Activated naive CD8-positive, alpha-beta T cell treated with anti-CD3 and anti-CD28 coated beads, Interleukin-2, amount 10 ng/mL, durations not matched to agents 7 days and 5 days (primary cell): ENCODE results near the gene EIF4E2. TPM values are rescaled to one million over a fixed set of nuclear protein-coding genes. Genes with fewer than 3 reads are reported as not detected.

Source experiments
- ATAC-seq: fragments of 150-1000 bp; cut with Tn5 transposase; one replicate; pipeline ENCODE4 v1.10.0; 2021; ENCODE audit warnings: low read depth, moderate library complexity
- POLR2A ChIA-PET: fragments of 350-600 bp; sonication (Branson Sonifier 250); formaldehyde crosslinking; loops from one replicate; lab custom pipeline; 2021; ENCODE audit warnings: antibody characterized with exemption; lab: Charles Lee
- DNase-seq: peaks from one replicate; pipeline ENCODE4 v3.0.0; 2021
- H3K27ac Mint-ChIP-seq: one replicate; pipeline ENCODE4 v1.8.0; 2022; ENCODE audit warnings: mild to moderate bottlenecking, mixed read lengths
- H3K27me3 Mint-ChIP-seq: one replicate; pipeline ENCODE4 v1.8.0; 2022; ENCODE audit warnings: mild to moderate bottlenecking, moderate library complexity, mixed read lengths
- H3K36me3 Mint-ChIP-seq: one replicate; pipeline ENCODE4 v1.8.0; 2021; ENCODE audit warnings: mild to moderate bottlenecking, mixed read lengths
- H3K4me1 Mint-ChIP-seq: one replicate; pipeline ENCODE4 v1.8.0; 2021; ENCODE audit warnings: mixed read lengths
- H3K4me3 Mint-ChIP-seq: one replicate; pipeline ENCODE4 v1.8.0; 2022; ENCODE audit warnings: mild to moderate bottlenecking, moderate library complexity, mixed read lengths
- H3K9me3 Mint-ChIP-seq: one replicate; pipeline ENCODE4 v1.8.0; 2021; ENCODE audit warnings: mixed read lengths
- total RNA-seq, 2 experiments: library from RNA; stranded (reverse); gene quantifications; one replicate each; pipeline ENCODE4 v1.2.3, GENCODE V29; 2021

The EIF4E2 gene
- total RNA-seq, 2 experiments from 2014 or later, result 61.0 to 65.2 TPM

DNA sequence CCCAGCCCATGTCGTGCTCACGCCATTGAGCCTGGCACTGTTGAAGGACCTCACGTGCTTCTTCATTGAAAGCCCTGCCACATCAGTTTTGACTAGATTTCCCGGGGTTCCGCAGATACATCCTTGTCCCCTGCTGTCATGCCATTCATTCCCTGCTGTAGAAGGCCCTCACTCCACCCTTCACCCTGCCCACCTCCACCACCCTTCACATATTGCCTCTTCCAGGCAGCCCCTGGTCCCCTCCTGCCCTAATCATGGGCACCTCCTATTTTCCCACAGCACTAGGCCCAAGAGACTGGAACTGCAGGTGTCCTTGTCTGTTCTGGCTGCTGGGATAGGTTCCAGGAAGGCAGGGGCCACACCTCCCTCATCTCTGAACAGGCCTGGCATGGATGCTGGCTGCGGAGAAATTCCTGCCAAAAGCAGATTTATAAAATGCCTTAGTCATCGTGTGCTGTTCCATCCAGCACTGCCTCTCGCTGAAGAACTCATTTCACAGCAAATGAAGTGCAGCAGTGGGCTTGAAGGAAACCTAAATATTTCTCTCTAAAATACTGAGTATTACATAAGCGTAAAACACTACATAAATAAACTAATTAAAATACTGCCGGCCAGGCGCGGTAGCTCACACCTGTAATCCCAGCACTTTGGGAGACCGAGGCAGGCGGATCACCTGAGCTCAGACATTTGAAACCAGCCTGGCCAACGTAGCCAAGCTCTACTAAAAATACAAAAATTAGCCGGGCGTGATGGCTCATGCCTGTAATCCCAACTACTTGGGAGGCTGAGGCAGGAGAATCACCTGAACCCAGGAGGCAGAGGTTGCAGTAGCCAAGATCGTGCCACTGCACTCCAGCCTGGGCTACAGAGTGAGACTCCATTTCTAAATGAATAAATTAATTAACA, 38.4 kb downstream of the EIF4E2 start:
- no peaks in the 10 kb centered on the region for H3K27me3 Mint-ChIP-seq
- H3K36me3 Mint-ChIP-seq, result no peaks in the 10 kb centered on the region
- POLR2A ChIA-PET, result no interaction called here
- H3K4me3 Mint-ChIP-seq, result no peak overlapping the region
- peaks cover 7% of the 10 kb centered on the region for H3K4me1 Mint-ChIP-seq
- no peaks in the 10 kb centered on the region for H3K9me3 Mint-ChIP-seq
- ATAC-seq (no peak), DNase-seq (no peak)
- no peak overlapping the region for H3K27ac Mint-ChIP-seq

DNA sequence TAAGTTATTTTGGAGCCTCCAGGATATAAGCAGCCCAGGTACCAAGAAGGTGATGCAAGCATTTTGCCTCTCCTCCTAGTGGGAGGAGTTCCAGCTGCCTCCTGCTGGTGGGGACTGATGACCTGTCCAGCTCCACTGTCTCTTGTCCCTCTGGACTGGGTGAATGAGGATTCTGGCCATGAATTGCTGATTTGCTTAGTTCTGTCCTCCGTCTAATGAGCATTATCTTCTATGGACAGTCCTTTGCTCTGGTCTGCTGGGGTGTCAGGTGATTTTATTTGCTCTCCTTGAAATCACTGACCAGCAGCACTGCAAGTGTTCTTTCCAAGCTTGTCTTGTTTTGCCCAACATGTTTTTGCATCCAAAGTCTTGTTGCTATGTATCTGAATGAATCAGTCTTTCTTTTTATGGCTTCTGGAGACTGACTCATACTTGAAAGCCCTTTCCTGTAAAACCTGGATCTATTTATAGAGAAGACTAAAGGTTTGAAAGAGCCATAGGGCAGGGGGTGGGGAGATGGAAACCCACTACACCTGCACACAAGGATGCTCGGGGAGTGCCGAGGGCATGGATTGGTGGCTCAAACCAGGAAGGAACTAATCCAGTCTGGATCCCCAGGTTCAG, 42.4 kb downstream of the EIF4E2 start:
- Mint-ChIP-seq H3K27me3 (no peaks in the 10 kb centered on the region), H3K9me3 (no peaks in the 10 kb centered on the region), H3K4me3 (no peak overlapping the region), H3K4me1 (peaks cover 7% of the 10 kb centered on the region), H3K27ac (no peak overlapping the region), H3K36me3 (no peaks in the 10 kb centered on the region)
- DNase-seq, result no peak
- ATAC-seq, result no peak
- POLR2A ChIA-PET, result no interaction called here

DNA sequence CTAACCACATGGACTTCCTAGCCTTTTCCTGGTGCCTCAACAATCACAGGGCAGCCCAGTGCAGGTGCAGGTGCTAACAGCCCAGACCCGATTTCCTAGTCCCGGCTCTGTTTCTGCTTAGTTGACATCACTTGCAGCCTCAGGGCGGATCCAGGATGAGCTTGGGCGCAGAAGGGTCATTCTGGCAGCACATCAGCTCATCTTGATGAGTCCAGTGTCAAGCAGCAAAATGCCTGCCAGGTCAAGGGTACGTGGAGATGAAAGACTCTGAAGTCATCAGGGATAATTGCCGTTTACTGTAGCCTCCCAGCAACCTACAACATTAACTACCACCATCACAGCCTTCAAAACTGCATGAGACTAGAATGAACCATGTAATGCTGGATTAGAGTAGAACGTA, 43.5 kb downstream of the EIF4E2 start:
- H3K27me3 Mint-ChIP-seq, result no peaks in the 10 kb centered on the region
- H3K36me3 Mint-ChIP-seq, result no peaks in the 10 kb centered on the region
- DNase-seq (no peak), ATAC-seq (no peak)
- POLR2A ChIA-PET, result no interaction called here
- H3K4me1 Mint-ChIP-seq, result peaks cover 7% of the 10 kb centered on the region
- no peak overlapping the region for H3K27ac Mint-ChIP-seq
- H3K9me3 Mint-ChIP-seq, result no peaks in the 10 kb centered on the region
- H3K4me3 Mint-ChIP-seq, result no peak overlapping the region

DNA sequence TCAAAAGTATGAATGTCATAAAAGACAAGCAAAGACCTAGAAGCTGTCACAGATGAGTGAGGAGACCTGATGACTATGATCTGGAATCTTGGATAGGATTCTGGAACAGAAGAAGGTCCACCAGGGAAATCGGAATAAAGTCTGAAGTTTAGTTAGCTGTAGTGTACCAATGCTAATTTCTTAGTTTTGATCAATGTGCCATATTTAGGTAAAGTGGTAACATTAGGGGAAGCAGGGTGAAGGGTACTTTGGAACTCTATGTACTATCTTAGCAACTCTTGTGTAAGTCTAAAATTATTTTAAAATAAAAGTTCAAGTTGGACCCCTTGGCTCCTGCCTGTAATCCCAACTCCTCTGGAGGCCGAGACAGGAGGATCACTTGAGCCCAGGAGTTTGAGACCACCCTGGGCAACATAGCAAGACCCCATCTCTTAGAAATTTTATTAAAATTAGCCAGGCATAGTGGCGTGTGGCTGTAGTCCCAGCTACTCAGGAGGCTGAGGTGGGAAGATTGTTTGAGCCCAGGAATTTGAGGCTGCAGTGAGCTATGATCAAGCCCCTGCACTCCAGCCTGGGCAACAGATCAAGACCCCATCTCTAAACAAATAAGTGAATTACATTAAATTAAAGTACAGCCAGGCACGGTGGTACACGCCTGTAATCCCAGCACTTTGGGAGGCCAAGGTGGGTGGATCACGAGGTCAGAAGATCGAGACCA, 47.0 kb downstream of the EIF4E2 start:
- no peak for ATAC-seq
- no peaks in the 10 kb centered on the region for H3K36me3 Mint-ChIP-seq
- no peak for DNase-seq
- POLR2A ChIA-PET, result no interaction called here
- no peaks in the 10 kb centered on the region for H3K9me3 Mint-ChIP-seq
- H3K4me3 Mint-ChIP-seq, result no peak overlapping the region
- peaks cover 6% of the 10 kb centered on the region for H3K27me3 Mint-ChIP-seq
- no peak overlapping the region for H3K27ac Mint-ChIP-seq
- H3K4me1 Mint-ChIP-seq, result peaks cover 7% of the 10 kb centered on the region

DNA sequence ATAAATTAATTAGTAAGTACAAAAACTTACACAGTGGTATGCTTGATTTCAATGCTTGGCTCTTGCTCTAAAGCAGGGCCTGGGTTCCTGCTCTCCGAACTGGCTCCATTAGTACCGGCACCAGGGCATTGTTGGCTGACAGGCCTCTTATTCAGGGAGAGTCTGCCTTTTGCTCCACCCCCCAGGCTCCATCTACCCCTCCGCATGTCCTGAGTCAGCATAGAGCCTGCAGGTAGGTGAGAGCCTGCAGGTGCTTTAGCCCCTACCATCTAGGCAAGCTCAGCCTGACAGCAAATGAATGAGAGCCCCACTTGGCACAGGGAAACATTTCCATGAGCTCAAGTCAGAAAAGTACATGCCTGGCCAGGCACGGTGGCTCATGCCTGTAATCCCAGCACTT, 47.8 kb downstream of the EIF4E2 start:
- H3K27me3 Mint-ChIP-seq, result peaks cover 6% of the 10 kb centered on the region
- H3K36me3 Mint-ChIP-seq, result no peaks in the 10 kb centered on the region
- no peaks in the 10 kb centered on the region for H3K9me3 Mint-ChIP-seq
- H3K4me3 Mint-ChIP-seq, result no peak overlapping the region
- peaks cover 2% of the 10 kb centered on the region for H3K4me1 Mint-ChIP-seq
- DNase-seq, result no peak
- POLR2A ChIA-PET, result no interaction called here
- no peak for ATAC-seq
- no peak overlapping the region for H3K27ac Mint-ChIP-seq

DNA sequence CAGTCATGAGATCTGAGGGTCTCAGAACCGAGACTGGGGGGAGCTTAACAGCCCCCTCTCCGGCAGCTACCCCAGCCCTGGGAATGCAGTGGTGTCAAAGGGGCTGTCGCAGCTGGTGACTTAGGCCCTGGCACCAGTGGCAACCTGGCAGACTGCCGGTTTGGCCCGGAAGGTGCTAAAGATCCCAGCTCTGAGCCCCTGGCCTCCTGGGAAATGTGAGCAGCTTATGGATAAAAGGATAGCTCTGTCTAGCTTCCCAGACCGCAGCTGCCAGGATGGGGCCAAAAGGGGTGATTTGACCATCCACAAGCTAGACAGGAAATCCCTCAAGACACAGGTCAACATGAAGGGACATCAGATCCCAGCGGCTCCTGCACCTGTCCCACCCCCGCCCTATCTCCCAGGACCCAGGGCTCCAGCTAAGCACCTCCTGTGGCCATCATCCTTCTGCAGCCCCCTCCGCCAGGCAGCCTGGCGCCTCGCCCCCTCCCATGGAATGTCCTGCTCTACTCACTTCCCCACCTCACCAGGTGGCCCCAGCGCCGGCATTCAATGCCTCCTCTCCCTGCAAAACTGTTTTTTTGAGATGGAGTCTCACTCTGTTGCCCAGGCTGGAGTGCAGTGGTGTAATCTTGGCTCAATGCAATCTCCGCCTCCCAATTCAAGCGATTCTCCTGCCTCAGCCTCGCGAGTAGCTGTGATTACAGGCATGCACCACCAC, 49.7 kb downstream of the EIF4E2 start:
- no peaks in the 10 kb centered on the region for H3K4me1 Mint-ChIP-seq
- H3K27ac Mint-ChIP-seq, result no peak overlapping the region
- no peaks in the 10 kb centered on the region for H3K36me3 Mint-ChIP-seq
- POLR2A ChIA-PET, result no interaction called here
- H3K9me3 Mint-ChIP-seq, result no peaks in the 10 kb centered on the region
- H3K27me3 Mint-ChIP-seq, result peaks cover 18% of the 10 kb centered on the region
- no peak for DNase-seq
- ATAC-seq, result no peak
- H3K4me3 Mint-ChIP-seq, result no peak overlapping the region

DNA sequence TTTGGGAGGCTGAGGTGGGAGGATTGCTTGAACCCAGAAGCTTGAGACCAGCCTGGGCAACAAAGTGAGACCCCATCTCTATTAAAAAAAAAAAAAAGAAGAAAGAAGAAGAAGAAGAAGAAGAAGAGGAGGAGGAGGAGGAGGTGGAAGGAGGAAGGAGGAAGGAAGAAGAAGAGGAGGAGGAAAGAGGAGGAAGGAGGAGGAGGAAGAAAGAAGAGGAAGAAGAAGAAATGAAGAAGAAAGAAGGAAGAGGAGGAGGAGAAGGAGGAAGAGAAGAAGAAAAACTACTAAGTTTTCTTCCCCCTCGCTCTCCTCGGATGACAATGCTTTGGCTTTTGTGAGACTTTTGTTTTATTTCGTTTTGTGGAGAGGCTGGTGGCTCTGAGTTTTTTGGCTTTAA, 52.8 kb downstream of the EIF4E2 start:
- no peak overlapping the region for H3K4me3 Mint-ChIP-seq
- H3K9me3 Mint-ChIP-seq, result no peaks in the 10 kb centered on the region
- peaks cover 18% of the 10 kb centered on the region for H3K27me3 Mint-ChIP-seq
- no peak for DNase-seq
- ATAC-seq, result no peak
- no peaks in the 10 kb centered on the region for H3K36me3 Mint-ChIP-seq
- POLR2A ChIA-PET, result no interaction called here
- H3K27ac Mint-ChIP-seq, result no peak overlapping the region
- H3K4me1 Mint-ChIP-seq, result peaks cover 2% of the 10 kb centered on the region

DNA sequence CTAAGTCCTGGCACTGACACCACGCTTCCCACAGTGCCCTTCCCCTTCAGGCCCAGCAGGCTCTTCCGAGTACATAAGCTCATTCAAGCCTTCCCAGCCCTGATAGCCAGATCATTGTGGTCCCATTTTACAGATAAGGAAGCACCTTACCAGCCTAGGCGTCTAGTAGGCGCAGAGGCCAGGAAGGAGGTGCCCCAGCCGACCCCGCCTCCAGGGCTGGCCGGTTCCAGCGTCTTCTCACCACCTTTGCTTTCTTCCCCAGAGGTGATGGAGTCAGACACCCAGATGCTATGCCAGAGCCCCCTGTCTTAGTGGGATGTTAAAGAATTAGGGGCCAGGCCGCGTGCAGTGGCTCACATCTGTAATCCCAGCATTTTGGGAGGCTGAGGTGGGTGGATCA, 54.0 kb downstream of the EIF4E2 start:
- no peak for DNase-seq
- POLR2A ChIA-PET, result interaction anchor here (0.6 to 0.7 kb wide), 2 partner anchors 64 to 840 kb away, joined by 3 to 4 read pairs; no protein-coding TSS in a partner anchor
- peaks cover 18% of the 10 kb centered on the region for H3K27me3 Mint-ChIP-seq
- no peak overlapping the region for H3K4me3 Mint-ChIP-seq
- no peaks in the 10 kb centered on the region for H3K36me3 Mint-ChIP-seq
- no peak overlapping the region for H3K27ac Mint-ChIP-seq
- no peak for ATAC-seq
- H3K9me3 Mint-ChIP-seq, result no peaks in the 10 kb centered on the region
- peaks cover 2% of the 10 kb centered on the region for H3K4me1 Mint-ChIP-seq

DNA sequence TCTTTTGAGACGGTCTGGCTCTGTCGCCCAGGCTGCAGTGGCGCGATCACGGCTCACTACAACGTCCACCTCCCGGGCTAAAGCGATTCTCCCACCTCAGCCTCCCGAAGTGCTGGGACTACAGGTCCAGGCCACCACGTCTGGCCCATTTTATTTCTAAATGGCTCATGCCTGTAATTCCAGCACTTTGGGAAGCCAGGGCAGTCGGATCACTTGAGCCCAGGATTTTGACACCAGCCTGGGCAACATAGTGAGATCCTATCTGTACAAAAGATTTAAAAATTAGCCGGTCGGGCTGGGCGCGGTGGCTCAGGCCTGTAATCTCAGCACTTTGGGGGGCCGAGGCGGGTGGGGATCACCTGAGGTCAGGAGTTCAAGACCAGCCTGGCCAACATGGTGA, 56.5 kb downstream of the EIF4E2 start:
- Mint-ChIP-seq H3K36me3 (no peaks in the 10 kb centered on the region), H3K4me3 (no peak overlapping the region), H3K9me3 (no peaks in the 10 kb centered on the region), H3K4me1 (peaks cover 2% of the 10 kb centered on the region), H3K27ac (no peak overlapping the region), H3K27me3 (peaks cover 12% of the 10 kb centered on the region)
- DNase-seq, result no peak
- POLR2A ChIA-PET, result no interaction called here
- no peak for ATAC-seq

DNA sequence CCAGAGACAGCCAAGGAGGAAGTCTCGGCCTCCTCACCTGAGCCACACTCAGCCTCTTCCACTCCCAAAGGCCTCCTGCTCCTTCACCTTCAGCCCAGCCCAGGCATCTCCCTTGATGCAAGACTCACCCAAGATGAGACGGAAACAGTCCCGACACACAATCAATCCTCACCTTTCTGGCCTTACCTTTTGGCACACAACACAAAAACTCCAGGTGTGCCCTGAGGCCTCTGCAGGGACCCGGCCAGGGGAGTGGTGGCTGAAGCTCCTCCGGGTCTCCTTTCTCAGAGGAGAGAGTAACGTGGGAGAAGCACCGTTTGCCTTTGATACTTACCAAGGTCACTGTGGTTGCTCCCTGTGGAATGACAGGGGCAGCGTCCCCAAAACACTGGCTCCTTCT, 59.1 kb downstream of the EIF4E2 start:
- no peak for DNase-seq
- H3K4me3 Mint-ChIP-seq, result no peak overlapping the region
- no peaks in the 10 kb centered on the region for H3K36me3 Mint-ChIP-seq
- H3K27me3 Mint-ChIP-seq, result peaks cover 3% of the 10 kb centered on the region
- POLR2A ChIA-PET, result no interaction called here
- H3K9me3 Mint-ChIP-seq, result no peaks in the 10 kb centered on the region
- no peak overlapping the region for H3K27ac Mint-ChIP-seq
- no peak for ATAC-seq
- peaks cover 5% of the 10 kb centered on the region for H3K4me1 Mint-ChIP-seq

DNA sequence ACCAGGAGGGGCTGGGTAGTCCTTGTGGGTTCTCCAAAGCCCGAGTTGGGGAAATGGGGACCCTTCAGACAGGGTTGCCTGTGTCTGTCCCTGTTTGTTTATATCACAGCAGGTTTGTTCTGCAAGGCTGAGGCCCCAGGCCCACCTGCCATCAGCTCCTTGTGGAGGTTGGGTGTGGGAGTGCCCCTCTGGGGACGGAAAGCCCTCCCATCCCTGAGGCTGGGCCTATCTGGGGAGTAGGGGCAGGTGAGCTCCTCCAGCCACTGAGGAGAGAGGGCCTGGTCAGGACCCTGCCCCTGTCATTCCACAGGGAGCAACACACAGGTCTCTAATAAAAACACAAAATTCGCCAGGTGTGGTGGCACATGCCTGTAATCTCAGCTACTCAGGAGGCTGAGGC, 59.6 kb downstream of the EIF4E2 start:
- H3K27me3 Mint-ChIP-seq, result peaks cover 2% of the 10 kb centered on the region
- no peaks in the 10 kb centered on the region for H3K36me3 Mint-ChIP-seq
- no peak overlapping the region for H3K27ac Mint-ChIP-seq
- DNase-seq (no peak), ATAC-seq (no peak)
- POLR2A ChIA-PET, result no interaction called here
- H3K4me3 Mint-ChIP-seq, result no peak overlapping the region
- no peaks in the 10 kb centered on the region for H3K9me3 Mint-ChIP-seq
- peaks cover 5% of the 10 kb centered on the region for H3K4me1 Mint-ChIP-seq

DNA sequence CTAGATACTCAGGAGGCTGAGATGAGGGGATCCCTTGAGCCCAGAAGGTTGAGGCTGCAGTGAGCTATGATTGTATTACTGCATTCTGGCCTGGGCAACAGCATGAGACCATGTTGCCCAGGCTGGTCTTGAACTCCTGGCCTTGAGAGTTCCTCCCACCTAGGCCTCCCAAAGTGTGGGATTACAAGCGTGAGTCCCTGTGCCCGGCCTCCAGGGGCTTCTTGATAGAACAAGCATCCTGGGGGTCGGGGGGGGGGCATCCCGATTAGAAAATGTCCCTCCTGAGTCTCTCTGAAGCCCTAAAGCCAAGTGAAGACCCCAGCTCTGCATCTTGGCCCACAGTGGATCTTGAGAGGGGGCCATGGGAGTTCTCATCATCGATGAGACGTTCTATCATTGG, 60.6 kb downstream of the EIF4E2 start:
- Mint-ChIP-seq H3K27me3 (peaks cover 2% of the 10 kb centered on the region), H3K27ac (no peak overlapping the region), H3K9me3 (no peaks in the 10 kb centered on the region), H3K36me3 (no peaks in the 10 kb centered on the region), H3K4me3 (no peak overlapping the region), H3K4me1 (peaks cover 3% of the 10 kb centered on the region)
- no peak for DNase-seq
- POLR2A ChIA-PET, result no interaction called here
- no peak for ATAC-seq

DNA sequence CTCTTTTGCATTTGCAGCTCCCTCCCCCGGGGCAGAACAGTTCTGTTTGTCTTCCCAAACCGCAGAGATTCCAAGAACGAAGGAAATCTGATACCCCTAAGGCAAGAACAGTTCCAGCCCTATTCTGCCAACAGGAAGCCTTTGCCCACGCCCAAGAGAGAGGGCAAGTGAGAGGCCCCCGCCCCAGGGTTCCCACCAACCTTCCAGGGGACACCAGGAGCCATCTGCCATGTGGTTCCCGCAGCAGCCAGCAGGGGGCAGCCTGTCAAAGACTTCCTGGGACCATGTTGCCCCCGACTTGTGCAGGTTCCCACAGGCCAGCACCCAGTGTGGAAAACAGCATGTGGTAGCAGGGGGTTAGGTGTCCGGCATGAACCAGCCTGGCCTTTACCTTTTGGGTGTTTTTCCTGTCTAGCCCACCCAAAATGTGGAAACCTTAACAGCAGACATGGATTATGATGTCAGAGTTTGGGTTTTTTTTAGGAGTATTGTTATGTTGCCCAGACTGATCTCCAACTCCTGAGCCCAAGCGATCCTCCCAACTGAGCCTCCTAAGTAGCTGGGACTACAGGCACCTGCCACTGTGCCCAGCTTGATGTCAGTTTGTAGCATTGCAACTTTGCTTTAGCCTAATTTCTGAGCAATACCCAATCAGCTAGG, 61.2 kb downstream of the EIF4E2 start:
- H3K4me3 Mint-ChIP-seq, result no peak overlapping the region
- peak; percentile 81 for DNase-seq
- H3K9me3 Mint-ChIP-seq, result no peaks in the 10 kb centered on the region
- H3K4me1 Mint-ChIP-seq, result peaks cover 3% of the 10 kb centered on the region
- no peaks in the 10 kb centered on the region for H3K36me3 Mint-ChIP-seq
- peak; percentile 77 for ATAC-seq
- H3K27ac Mint-ChIP-seq, result no peak overlapping the region
- POLR2A ChIA-PET, result no interaction called here
- H3K27me3 Mint-ChIP-seq, result peaks cover 2% of the 10 kb centered on the region
